NCI-H2171 (cell line): ENCODE measurements around the gene PARP16.
"Not testable (repeated sequence)": the region's sequence is repeated elsewhere in the genome, so short reads cannot be mapped to it uniquely, and the experiment has no call there.

ENCODE experiments used
- DNase-seq: peaks from one replicate; lab custom pipeline; 2025; lab: John Stamatoyannopoulos, UW

The PARP16 gene

DNA sequence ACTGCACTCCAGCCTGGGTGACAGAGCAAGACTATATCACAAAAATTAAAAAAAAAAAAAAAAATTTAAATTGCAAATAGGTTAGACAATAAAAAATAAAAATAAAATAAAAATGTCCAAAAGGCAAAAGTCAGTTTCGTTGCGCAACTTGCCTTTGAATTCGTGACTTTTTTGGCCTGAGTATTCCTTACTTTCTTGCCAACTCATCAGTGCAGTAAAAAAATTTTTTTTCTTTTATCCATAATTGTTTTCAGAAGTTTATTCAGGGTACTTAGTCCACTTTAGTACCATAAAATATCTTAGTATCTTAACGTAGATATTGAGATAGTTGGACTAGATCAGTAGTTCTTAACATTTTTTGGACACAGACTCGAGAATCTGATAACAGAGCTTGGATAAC is 53.0 kb downstream of the PARP16 start:
- DNase-seq: no peak

DNA sequence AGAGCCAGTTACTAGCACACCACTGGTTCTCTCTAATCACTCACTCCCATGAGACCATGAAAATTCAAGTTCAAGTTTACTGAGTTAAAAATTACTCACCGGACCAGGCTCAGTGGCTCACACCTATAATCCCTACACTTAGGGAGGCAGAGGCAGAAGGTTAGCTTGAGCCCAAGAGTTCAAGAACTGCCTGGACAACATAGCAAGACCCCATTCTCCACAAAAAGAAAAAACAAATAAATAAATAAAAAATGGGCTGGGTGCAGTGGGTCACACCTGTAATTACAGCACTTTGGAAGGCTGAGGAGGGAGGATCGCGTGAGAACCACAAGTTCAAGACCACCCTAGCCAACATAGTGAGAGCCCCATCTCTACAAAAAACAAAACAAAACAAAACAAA is 54.2 kb downstream of the PARP16 start:
- no peak for DNase-seq

DNA sequence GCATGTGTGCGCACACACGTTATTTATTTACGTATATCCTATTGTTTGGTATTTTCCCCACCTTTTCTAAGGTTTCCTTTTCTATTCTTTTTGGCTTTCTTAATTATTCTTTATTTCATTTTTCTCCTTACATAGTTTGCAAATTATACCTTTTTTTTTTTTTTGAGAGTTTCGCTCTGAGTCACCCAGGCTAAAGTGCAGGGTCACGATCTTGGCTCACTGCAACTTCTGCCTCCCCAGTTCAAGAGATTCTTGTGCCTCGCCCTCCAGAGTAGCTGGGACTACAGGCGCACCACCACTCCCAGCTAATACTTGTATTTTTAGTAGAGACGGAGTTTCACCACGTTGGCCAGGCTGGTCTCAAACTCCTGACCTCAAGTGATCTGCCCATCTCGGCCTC is 55.4 kb downstream of the PARP16 start:
- DNase-seq: no peak

DNA sequence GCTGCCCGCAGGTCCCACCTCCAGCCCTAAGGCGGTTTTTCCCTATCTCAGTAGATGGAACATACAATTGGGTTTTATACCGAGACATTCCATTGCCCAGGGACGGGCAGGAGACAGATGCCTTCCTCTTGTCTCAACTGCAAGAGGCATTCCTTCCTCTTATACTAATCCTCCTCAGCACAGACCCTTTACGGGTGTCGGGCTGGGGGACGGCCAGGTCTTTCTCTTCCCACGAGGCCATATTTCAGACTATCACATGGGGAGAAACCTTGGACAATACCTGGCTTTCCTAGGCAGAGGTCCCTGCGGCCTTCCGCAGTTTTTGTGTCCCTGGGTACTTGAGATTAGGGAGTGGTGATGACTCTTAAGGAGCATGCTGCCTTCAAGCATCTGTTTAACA is 59.8 kb downstream of the PARP16 start:
- DNase-seq: not testable (repeated sequence)

DNA sequence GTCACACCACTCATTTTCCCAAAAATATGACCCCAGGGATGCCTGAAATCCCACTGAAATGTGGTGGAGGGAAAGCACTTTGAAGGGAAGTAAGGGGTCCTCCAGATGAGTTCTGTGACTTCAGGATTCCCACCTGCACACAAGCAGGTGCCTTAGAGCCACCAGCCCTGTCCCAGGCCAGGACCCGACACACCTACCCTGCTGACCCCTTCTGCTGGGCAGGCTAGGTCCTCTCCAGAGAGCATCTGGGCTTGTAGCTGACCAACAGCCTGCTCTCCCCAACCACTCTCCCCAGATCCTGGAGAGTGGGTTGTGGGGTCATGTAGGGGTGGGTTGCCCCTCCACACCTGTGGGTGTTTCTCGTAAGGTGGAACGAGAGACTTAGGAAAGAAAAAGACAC is 60.5 kb downstream of the PARP16 start:
- DNase-seq: no peak

DNA sequence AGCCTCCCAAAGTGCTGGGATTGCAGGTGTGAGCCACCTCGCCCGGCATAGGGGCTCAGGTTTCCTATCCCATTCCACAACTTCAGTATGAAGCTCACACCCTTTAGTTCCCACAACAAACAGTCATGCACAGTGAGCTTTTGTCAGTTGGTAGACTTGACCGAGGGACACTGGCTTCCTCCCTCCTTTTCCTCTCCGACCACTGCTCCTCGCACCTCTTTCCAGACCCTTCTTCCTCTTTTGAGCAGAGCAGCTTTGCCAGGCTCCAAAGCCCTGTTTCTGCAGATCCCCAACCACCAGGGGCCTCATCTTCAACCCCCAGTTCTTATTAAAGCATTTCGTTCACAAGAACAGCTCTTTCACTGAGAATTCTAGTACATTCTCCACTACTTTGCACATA is 62.7 kb downstream of the PARP16 start:
- DNase-seq: no peak

DNA sequence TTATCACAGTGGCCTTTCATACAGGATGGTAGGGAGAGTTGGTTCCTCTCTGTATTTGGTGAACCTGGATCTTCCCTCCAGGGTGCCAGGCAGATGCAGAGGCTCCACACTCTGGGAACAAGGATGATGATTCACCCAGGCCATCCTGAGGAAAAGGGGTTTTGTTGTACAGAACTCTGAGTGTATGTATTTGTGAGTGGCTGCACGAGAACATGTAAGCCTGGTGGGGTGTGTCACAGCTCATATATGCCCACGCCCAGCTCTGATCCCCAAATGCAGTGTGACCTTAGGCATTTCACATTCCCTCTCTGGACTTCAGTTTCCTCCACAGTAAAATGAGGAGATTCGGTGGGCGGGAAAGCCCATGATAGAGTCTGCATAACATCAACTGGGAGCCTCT is 63.8 kb downstream of the PARP16 start:
- no peak for DNase-seq

DNA sequence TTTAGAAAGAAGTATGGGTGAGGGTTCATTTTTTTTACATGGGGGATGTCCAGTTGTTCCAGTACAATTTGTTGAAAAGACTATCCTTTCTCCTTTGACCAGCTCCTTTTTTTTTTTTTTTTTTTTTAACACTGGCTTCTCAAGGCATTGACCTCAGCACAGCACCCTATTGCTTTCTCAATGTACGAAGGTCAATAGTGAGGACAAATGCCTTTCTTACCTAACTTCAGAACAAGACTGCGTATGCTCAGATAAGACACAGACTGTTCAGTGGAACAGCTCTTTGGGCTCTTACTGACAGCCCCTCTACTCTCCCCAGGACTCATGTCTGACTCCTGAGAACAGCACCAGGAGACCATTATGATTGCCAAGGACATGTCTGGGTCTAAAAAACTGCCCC is 65.0 kb downstream of the PARP16 start:
- DNase-seq: no peak

DNA sequence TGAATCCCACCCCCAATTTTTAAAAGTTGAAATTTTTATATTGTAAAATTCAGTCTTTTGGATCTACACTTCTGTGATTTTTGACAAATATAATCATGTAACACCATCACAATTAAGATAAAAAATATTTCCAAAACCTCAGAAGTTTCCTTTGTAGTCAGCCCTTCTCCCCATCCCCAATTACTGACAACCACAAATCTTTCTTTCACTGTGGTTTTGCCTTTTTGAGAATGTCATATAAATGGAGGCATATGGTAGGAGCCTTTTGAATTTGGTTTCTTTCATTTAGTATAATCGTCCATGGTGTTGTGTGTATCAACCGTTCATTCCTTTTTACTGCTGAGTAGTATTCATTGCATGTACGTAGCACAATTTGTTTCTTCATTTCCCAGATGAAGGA is 67.5 kb downstream of the PARP16 start:
- DNase-seq: no peak

DNA sequence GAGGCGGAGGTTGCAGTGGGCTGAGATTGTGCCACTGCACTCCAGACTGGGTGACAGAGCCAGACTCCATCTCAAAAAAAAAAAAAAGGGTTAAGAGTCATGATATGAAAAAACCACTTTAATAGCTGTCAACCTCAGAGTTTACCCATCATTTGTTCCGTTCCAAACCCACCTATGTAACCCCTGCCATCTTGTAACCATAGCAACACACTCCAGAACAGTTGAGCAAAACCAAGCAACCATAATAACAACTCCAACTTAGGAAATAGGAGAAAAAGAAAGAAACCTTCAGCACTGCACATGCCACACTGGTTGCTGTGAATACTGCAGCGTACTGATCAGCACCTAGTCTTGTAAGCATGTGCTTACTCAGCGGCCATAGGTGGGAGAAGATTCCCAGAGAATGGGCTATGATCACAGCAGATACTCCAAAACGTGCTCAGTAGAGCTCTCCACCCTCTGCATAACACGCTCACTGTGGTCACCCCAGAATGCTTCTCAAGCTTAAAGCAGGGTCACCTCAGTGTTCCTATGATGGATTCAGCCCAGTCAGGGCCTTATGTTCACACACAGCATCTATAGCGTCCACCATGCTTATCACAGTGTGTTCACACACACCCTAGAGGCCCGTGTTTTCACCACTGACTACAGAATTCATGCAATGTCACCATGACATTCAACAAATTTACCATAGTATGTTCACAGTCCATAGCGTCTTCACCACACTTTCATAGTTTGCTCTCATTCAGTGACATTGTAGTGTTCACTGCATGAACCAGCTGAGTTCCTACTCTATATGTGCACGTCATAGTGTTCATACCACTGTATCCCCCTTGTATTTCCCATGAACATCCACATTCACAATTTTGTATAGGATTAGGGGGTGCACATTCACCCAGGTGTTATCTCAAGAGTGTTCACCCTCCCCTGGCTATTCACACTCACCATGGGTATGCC is 68.9 kb downstream of the PARP16 start:
- no peak for DNase-seq

DNA sequence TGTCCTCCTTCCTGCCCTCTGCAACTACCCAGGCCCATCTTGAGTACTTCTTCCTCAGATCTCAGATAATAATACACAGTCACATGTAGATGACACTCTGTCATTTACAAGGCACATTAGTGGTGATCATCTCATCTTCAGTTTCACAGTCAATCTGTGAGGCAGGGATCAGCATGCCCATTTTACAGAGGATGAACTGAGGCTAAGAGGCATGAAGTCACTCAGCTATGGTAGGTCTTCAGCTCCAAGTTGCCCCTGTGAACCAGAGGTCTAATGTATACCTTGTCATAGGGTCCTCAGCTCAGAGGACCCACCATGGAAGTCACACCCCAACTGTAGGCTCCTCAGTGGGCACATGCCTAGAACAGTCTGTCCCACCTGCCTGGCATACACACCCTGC is 71.2 kb downstream of the PARP16 start:
- no peak for DNase-seq

DNA sequence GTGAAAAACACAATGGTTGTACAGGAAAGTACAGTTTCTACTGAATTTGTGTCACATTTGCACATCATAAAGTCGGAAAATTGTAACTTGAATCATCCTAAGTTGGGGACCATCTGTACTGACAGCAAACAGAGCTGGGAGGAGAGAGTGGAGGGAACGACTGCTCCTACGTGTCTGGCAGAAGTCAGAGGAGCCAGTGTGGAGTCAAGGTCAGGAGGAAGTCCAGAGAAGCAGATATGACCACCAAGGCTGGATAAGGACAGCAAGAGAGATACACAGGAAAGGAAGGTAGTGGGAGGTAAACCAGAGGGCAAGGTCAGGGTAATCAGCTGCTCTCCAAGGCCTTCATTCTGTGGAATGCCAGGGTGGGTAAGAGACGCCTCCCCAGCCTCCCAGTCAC is 72.7 kb downstream of the PARP16 start:
- no peak for DNase-seq

DNA sequence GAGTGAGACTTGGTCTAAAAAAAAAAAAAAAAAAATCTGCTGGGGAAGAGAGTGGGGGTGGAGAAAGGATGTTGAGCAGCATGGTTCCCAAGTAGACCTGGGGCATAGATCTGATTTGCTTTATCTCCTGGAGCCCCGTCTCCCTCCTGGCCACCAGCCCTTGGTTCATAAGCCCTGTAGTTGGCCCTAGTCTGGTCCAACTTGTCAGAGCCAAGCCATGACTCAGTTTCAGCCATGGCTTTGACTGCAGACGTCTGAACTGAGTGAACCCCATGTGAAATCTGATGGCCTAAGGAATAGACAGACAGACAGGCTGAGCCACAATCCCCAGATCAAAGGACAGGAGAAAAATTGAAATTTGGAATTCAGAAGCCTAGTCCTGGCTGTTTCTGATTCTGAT is 73.4 kb downstream of the PARP16 start:
- DNase-seq: no peak

DNA sequence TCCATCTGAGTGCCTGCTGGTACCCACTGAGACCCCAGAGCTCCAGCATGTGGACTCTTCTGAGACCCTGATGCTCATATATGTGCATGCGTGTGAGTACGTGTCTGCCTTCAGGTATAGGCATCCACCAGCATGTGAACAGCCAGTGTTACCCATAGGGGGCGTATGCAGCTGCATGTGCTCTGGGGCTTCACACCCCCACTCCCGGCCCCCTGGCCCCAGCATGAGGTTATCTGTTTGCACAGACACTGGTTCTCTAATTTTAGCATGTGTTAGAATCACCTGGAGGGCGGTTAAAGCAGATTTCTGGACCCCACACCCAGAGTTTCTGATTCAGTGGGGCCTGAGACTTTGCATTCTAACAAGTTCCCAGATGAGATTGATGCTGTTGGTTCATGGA is 74.6 kb downstream of the PARP16 start:
- DNase-seq: no peak

DNA sequence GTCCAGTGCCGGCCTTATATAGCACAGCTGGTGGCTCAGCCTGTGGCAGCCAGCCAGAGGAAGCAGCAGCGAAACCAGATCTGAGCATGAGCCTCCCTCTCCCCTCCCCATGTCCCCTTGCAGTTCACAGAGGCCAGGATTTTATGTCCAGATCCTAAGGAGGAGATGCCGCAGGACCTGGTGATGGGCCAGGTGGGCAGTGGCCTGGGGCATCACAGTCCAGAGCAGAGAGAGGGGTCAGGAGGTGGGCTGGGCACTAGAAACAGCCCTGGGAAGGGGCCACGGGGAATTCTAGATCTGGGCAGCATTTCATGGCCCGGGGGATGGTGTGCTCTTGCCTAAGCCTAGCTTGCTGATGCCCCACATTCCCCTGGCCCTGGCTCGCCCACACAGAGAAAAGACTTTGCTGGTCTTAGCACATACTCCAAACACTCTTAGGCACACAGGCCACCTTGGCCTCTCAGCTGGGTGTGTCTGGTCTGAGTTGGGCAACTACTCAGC is 75.2 kb downstream of the PARP16 start:
- DNase-seq: no peak

DNA sequence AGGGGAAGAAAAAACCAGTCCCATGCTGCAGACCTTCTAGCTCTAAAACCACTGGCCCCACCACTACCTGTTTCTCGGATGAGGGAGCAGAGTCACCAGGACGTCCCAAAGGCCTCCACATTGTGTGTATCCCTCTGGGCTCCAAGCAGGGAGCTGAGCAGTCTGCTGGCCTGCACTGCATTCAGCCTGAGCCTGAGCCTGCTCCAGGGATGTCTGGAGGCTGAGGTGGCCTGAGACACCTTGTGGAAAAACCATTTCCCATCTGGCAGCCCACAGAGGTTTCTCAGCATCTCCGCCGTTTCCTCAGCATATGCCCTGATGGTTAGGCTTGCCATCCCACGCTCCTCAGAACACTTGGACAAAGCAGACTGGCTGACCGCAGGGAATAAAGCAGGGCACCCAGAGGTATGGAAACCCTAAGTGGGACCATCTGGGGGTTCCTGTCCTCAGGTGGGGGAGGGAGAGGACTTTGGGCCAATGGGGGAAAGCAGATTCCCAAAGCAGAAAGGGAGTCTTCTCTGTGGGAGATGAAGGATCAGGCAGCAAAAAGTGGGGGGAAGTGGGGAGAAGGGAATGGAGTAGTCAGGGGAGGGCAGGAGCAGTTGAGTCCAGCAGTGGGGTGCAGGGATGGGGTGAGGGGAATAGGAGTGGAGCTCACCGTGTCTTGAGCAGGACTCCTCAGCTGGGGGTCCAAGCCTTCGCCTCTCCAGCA is 75.8 kb downstream of the PARP16 start, which contains the start of gene CILP:
TSS of gene CILP (minus strand) at position 704 of the 712 bp plus-strand sequence. CDS start 1,718 bp downstream, outside the sequence.
- no peak for DNase-seq

DNA sequence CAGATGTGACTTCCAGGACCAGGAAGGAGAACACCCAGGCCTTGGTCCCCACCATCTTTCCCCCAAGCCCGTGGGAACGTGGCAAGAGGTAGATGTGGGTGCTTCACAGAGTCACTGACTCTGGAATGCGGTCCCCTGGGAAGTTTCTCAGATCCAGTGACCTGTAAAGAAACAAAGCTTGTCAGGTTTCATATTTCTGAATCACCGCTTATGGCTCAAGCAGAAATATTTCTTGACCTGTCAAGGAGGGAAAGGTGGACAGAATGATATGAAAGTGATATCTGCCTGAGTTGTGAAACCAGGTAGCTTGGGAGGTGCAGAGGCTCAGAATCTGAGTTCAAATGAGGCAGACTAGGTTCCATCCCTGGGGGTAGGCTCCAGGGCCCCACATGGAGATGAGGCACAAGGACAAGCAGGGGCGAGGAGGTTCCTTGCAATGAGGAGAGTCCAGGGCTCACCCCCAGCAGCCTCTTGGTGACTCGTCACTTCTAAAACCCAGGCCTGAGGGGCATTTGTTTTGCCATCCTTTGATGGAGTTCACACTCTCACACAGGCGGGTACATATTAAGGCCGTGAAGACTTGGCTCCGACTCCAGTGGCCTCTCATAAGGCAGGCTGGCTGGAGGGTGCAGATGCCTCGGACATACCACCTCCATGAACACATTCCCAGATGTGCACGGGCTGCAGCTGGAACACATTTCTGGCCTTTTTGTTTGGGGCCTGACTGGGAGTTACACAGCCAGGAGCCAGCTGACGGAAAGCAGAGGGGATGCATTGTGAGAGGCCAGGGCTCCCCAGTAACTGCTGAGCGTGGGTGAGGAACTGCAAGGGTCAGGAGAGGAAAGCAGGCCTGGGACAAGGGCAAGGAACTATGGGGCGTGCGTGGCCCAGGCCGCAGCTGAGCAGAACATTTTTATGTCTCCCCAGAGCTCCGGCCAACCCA is 76.7 kb downstream of the PARP16 start:
- no peak for DNase-seq

DNA sequence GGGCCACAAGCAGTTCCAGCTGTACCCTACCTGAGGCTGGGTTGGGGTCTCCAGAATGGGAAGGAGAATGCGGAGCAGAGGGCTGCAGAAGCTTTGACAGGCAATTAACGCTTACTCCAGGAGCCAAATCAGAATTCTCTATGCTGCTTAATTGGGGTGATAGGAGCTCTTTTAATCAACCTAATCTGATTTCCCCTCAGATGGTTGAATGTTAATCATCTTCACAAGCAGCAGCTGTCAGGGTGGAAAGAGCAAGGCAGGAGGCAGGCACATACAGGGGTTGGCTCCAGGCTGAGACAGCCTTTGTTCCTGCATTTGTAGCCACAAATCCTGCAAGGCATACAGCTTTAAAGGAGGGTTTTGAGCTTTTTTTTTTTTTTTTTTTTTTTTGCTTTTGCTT is 78.0 kb downstream of the PARP16 start:
- DNase-seq: no peak
